ENCODE results near the gene SSR4.
"Not testable (repeated sequence)": the region's sequence is repeated elsewhere in the genome, so short reads cannot be mapped to it uniquely, and the experiment has no call there.

SSR4 gene

DNA sequence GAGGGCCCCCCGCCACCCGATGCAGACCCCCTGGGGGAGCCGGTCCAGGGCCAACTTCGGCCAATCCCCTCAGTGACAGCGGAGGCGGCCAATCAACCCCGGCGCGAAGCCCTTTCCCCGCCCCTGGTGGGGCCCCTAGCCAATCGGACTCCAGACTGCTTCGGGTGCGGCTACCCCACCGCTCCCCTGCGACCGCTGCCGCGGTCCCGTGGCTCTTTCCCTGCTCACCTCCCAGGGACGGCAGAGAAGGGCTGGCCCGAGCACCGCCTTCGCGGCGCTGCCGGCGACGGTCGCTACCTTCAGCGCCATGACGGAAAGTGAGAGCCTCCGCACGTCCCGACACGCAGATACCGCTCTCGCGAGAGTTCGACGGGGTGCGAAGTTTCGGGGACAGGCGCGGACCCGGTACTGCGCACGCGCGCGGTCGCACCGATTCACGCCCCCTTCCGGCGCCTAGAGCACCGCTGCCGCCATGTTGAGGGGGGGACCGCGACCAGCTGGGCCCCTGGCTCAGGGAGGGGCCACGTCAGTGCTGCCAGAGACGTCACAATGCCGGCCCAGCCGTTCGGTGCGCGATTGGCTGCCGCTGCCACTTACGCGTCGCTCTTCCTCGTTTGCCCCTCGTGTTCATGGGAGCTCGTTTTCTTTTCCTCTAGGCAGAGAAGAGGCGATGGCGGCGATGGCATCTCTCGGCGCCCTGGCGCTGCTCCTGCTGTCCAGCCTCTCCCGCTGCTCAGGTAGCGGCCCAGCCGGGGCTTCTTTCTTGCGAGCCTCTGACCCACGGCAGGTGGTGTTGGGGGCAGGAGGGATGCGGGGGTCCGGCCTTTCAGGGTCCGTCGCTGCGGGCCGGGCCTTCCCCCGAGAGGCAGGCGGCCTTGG is at the start of gene SSR4, which contains the start of gene IDH3G:
TSS of gene SSR4 (plus strand) at position 651 of the 879 bp plus-strand sequence. CDS start at position 671, 20 bp downstream.
TSS of gene IDH3G (minus strand) at position 358 of the 879 bp plus-strand sequence. CDS start at position 309, 49 bp downstream.
- DNase-seq, result peak; percentile 85

DNA sequence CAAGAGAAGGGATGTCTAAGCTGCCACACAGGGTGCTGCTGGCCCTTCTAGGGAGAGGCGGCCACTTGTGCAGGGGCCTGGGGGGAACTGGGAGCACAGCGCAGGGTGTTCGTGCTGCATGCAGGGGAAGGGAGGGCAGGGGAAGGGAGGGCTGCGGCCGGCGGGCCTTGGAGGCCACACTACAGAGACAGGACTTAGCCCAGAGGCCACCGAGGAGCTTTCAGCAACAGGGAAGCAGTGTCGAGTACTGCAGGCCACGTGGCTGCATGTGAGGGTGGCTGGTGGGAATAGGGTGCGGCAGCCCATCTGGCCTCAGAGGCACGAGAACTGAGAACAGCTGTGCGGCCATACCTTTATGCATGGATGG is 49.4 kb upstream of the SSR4 start:
- not testable (repeated sequence) for DNase-seq

DNA sequence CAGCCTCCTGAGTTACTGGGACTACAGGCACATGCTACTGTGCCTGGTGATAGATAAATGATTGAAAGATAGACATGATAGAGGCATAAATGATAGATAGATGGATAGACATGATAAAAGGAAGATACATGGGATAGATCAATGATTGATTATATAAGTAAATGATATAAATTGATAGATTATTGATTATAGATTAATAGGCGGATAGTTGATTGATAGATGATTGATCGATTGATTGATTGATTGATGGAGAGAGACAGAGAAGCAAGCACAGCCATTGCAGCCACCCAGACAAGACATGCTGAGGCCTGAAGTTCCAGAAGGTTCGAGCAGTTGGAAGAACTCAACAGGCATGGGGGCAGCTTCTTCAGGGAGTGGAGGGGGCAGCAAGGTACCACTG is 48.1 kb upstream of the SSR4 start:
- DNase-seq, result no peak

DNA sequence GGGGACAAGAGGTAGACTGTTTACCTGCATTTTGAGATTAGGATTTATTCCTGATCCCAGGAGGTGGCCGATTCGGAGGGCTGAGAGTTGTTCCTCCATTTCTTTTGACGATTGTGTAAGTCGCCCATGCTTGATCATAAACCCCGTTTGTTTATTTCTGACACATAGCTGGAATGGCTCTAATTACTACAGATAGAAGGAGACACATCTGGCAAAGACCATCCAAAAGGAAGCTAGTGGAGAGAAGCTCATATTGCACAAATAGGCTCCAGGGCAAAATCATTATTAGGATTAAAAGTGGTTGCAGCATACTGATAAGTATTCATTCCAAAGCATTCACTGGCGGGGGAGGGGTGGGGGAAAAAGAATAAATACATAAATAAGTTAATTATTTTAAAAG is 47.5 kb upstream of the SSR4 start:
- not testable (repeated sequence) for DNase-seq

DNA sequence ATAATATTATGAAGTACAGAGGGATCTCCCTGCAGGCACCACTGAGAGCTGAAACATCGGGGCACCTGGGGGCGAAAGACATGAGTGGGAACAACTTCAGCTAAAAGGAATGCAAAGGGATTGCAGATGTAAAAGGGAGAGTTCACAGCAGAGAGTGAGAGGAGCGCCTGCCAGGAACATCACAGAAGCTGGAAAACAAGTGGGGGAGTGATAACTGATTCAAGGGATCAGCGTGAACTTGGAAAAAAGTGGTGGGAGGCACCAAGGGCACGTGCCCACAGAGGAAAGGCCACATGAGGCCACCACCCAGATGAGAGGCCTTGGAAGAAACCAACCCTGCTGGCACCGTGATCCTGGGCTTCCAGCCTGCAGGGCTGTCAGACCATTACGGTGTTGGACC is 45.5 kb upstream of the SSR4 start:
- DNase-seq, result not testable (repeated sequence)

DNA sequence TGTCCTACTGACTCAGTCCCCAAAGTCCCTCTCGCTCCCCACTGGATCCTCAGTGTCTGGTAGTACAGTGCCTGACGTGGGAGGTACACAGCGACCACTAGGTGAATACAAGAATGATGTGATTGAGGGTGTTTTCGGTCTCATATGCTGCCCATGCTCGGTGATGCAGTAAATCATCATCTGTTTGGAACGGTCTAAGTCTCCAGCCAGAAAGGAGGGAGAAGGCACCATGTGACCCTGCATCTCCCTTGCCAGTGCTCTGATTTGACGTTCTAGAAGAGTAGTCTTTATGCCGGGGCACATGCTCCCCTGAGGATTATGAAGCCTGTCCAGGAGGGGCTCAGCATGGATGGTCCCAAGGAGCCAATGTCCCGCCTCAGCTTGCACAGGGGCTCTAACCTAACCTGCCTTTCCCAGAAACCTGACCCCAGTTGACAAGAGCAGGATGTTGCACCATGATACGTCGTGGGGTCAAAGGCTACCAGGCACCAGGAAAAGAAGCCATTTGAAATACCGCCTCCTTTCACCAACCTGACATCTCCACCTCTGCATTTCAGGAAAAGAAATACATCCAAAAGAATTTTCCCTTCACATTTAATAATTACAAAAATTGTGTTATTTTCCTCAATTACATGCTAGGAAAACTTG is 44.2 kb upstream of the SSR4 start:
- no peak for DNase-seq

DNA sequence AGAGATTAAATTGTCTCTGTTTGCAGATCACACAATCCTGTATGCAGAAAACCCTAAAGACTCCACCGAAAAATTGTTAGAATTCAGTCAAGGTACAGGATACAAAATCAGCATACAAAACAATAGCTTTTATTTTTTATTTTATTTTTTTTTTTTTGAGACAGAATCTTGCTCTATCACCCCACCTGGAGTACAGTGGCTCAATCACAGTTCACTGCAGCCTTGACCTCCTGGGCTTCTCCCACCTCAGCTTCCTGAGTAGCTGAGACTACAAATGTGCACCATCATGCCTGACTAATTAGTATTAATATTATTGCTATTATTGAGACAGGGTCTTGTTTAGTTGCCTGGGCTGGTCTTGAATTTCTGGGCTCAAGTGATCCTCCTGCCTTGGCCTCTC is 39.3 kb upstream of the SSR4 start:
- DNase-seq, result no peak

DNA sequence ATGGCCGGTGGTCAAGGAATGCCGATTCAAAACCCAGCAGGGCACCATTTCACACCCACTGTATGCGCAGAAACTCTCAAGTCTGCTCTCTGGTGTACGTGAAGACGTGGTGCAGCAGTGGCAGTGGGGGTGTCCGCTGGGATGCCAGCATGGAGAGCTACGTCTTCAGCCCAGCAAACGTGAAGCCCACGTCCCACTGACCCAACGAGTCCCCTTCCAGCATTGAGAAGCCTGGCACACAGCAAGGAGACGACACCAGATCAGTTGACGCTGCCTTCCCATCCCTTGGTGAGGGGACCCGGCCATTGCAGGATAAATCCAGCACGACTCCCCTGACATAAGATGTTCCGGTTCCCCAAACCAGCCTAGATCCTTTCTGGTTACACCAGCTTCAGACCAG is 32.6 kb upstream of the SSR4 start:
- DNase-seq, result no peak

DNA sequence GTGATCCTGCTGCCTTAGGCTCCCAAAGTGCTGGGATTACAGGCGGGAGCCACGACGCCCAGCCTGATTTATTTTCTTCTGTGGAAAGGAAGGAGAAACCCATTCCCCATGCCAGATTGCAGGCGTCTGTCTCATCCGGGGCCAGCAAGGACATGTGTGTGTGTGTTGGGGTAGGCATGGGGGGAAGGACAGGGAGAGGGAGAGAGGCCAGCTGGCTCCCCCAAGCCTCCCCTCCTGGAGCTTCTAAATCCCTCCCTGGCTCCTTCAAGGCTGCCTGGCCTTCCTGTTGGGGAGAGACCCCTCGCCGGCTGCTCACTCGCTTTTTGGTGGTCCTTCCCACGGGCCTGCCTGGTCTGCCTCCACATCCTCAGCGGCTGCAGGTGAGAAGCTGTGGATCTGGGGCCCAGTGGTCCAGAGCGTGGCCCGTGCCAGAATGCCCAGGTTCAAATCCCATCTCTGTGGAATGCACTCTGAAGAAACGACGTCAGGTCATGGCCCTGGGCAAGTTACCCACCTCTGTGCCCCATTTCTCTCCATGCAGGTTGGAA is 31.8 kb upstream of the SSR4 start:
- no peak for DNase-seq

DNA sequence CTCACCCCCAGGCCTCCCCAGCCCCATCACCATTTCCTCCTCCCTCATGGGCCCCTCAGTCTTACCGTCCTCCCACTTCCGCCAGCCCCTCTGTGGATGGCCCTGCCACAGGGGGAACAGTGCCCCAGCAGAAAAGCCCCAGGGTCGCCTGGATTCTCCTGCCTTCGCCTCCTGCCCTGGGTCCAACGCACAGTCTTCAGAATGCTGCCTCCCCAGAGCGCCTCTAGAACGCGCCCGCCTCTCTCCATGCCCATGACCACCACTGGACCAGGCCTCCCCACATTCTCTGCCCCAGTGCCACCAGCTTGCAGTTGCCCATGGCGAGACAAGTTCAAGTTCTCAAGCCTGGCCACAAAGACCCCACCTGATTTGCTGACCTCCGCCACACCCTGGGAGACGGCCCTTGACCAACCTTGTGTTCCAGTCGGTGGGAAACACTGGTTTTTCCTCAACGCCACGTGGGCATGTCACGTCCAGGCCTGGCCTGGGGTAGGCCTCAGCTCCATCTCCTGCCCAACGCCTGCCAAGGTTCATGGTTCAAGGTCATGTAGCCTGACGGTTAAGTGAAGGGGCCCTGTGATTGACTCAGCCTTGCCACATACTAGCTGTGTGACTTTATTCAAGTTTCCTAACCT is 31.1 kb upstream of the SSR4 start:
- no peak for DNase-seq

DNA sequence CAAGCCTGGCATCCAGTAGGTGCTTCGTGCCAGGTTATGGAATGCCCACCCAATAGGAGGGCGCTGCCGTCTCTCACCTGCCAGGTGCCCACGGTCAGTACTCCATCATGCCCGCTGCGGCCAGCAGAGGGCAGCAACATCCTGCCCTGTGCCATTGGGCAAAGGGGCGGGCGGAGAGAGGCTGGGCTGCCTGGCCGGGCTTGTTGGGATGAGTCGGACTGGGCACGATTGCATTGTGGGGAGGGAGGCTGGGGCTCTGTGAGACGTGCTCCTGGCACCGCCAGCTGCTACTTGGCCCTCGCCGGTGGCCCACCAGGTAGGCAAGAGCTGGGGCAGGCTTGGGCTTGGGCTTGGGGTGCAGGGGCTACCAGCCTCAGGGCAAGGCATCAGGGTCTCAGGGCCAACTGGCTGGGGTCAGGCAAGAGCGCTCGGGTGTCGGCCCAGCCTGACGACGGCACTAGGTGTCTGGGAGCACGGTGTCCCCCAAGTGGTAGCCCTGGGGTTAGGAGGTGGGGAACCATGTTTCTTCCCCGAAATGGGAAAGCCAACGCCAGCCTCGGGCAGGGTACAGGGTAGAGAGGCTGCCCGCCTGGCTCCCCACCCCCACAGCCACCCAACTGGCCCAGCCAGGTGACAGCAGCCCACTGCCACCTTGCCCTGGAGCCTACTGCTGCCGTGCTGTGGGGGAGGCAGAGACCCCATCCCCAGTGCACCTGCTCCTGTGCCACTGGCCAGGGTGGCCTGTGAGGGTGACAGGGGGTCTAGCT is 30.3 kb upstream of the SSR4 start, which contains the start of gene PLXNB3:
TSS of gene PLXNB3 (plus strand) at position 261 of the 767 bp plus-strand sequence. CDS start 1,287 bp downstream, outside the sequence.
- peak; percentile 48 for DNase-seq

DNA sequence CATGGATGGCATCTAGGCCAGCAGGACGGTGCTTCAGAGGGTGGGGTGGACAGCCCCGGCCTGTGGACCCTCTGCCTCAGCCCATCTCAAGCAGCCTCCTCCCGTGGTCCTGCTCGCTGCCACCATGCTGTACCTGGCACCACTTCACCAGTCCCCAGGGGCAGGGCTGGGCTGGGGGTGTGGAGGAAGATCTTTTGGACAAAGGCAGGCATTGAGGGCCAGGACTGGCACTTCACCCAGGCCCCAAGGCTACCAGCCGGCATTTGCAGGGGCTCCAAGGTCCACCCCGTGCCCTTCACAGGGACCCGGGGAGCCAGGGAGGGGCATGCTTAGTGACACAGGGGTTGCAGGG is 29.7 kb upstream of the SSR4 start:
- no peak for DNase-seq

DNA sequence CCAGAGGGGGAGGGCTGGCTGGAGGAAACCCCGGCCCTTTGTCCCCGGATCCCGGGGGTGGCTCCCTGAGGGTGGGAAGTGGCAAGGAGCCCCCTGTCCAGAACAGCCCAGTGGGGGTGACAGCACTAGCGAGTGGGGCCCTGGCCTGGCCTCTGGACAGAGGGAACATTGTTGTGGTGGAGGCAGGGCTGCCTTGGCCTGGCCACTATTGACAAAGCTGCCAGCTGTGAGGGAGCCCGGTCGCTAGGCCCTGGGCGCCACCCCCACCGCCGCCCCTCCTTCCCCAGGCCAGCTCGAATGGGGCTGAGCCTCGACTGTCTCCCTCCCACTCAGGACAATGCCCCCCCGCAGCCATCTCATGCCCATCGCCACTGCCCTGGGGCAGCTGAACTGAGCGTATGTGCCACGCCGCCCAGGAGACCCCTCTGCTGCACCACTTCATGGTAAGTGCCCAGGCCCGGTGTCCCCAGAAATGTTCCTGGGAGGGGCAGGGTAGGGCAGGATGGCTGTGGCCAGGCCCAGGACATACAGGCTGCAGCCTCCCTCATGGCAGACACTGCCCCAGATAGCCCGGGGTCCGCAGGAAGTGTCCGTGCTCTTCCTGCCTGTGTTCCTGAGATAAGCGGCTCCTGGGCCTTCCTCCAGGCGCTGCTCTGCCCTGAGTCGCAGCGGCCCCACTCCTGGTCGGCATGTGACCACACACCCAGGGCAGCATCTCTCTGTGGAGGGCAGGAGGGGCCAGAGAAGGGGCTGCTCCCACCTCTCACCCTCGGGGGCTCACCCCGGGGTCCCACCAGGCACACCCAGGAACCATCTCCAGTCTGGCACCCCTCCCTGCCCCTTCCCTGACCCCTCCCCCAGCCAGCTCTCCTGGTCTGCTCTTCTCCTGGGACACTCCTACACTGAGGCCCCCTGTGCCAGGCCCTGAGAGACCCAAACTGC is 29.1 kb upstream of the SSR4 start:
- DNase-seq, result no peak

DNA sequence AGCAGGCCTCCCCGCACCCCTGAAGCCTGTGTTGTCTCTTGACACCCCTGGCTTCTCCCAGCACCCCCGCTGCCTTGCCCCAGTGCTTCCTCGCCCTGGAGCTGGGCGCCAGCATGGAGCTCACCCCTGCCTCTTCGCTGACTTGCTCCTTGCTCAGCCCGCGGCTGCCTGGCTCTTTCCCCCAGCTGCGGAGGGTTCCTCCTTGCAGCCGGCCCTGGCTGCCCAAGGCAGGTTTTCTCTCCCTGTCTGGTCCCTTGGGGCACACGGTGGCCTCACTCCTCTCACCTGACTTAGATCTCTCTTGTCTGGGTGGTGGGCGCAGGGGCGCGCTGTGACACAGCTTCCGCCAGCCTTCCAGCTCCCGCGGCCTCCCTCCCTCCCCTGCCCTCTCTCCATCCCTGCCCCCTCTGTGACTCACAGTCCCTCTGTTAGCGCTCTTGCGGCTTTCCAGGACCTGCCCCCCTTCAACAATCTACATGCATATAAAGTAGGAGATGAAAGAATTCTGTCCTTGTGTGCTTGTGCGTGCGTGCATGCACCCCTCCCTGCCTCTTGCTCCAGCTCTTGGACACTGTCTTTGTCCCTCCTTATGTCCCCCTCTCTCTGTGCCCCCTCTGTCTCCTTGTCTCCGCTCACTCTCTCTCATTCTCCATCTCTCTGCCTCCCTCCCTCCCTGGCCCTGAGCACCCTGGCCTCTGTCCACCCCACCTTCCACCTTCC is 28.2 kb upstream of the SSR4 start:
- no peak for DNase-seq

DNA sequence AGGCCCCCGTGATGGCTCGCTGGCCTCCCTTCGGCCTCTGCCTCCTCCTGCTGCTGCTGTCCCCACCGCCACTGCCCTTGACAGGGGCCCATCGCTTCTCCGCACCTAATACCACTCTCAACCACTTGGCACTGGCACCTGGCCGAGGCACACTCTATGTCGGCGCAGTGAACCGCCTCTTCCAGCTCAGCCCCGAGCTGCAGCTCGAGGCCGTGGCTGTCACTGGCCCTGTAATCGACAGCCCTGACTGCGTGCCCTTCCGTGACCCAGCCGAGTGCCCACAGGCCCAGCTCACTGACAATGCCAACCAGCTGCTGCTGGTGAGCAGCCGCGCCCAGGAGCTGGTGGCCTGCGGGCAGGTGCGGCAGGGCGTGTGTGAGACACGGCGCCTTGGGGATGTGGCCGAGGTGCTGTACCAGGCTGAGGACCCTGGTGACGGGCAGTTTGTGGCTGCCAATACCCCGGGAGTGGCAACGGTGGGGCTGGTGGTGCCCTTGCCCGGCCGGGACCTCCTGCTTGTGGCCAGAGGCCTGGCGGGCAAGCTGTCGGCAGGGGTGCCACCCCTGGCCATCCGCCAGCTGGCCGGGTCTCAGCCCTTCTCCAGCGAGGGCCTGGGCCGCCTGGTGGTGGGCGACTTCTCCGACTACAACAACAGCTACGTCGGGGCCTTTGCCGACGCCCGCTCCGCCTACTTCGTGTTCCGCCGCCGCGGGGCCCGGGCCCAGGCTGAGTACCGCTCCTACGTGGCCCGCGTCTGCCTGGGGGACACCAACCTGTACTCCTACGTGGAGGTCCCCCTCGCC is 27.4 kb upstream of the SSR4 start:
- no peak for DNase-seq

DNA sequence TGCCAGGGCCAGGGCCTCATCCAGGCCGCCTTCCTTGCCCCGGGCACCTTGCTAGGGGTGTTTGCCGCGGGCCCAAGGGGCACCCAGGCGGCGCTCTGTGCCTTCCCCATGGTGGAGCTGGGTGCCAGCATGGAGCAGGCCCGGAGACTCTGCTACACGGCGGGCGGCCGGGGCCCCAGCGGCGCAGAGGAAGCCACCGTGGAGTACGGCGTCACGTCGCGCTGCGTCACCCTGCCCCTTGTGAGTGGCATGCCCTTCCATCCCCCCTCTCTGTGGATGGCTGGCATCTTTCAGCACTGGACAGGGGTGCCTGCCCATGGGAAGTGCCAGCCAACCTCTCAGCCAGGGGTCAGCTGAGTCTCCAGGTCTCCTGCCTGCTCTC is 26.8 kb upstream of the SSR4 start:
- DNase-seq, result no peak

DNA sequence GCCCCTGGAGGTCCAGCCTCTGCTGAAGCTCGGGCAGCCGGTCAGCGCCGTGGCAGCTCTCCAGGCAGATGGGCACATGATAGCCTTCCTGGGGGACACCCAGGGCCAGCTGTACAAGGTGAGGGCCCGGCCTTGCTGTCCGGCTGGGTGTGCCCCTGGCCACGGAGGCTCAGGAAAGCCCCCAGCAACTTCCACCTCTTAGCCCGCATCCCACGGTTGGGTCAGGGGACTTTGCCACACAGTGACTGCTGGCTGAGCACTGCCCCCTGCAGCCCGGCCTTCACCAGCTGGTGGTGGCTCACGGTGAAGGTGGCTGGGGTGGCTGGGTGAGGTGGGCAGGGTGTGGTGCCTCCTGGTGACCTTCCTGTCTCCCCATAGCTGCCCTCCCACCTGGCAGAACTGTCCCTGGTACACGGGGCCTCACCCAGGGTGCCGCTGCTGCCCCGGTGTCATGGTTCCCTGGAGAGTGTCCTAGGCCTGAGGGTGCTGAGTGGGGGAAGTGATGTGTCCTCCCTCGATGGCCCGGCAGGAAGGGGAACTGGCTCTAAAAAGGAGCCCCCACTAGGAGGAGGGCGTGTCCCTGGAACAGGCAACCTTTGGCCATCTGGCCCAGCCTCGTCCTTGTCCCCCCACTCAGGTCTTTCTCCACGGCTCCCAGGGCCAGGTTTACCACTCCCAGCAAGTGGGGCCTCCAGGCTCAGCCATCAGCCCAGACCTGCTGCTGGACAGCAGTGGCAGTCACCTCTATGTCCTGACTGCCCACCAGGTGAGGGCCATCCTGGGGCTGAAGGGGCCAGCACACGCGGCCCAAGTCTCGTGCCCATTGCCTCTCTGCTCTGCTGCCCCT is 25.9 kb upstream of the SSR4 start:
- DNase-seq, result no peak

DNA sequence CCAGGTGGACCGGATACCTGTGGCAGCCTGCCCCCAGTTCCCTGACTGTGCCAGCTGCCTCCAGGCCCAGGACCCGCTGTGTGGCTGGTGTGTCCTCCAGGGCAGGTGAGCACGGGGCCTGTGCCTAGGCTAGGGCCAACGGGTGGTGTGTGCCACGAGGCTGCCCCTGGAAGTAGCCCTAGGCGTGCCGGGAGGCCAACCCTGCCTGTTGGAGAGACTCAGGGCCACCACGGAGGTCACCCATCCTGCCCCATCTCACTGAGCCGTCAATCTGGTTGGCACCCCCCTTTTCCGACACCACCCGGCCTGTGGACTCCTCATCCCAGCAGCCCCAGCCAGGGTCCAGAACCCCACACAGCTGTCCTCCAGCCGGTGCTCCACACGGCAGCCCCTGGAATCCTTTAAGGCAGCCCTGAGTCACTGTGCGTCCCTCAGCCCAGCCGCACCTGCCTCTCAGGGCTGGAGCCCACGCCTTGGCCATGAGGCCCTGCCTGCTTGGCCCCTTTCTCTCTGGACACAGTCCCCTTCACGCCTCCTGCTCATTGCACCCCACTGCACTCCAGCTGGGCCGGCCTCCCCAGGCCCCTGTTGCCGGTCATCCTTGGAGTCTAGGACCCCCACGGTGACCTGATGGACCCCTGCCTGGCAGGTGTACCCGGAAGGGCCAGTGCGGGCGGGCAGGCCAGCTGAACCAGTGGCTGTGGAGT is 25.2 kb upstream of the SSR4 start:
- no peak for DNase-seq
